HG03025 (cell line): ENCODE results near the gene GPC5.
"Not testable (repeated sequence)": the region's sequence is repeated elsewhere in the genome, so short reads cannot be mapped to it uniquely, and the experiment has no call there.

Experiments used
- ATAC-seq: cut with Tn5 transposase; IDR thresholded peaks from one replicate; pipeline ENCODE4 v1.9.1; 2021; ENCODE audit warnings: mild to moderate bottlenecking, moderate library complexity; ENCODE audit not compliant: unreplicated experiment, low FRiP score

Gene GPC5

GRCh38 chr13:91368676-91369440, 29.6 kb upstream of the GPC5 start:
- no peak for ATAC-seq

GRCh38 chr13:91369441-91369831, 29.0 kb upstream of the GPC5 start:
- no peak for ATAC-seq

GRCh38 chr13:91370501-91370900, 27.9 kb upstream of the GPC5 start:
- no peak for ATAC-seq

- ATAC-seq = no peak
These were observed 25.5 kb upstream of the GPC5 start for GRCh38 chr13:91372911-91373310.

GRCh38 chr13:91375116-91375729, 23.2 kb upstream of the GPC5 start:
- ATAC-seq = peak; percentile 96

GRCh38 chr13:91381371-91381770, 17.1 kb upstream of the GPC5 start:
- ATAC-seq = no peak

- ATAC-seq = no peak
These were observed 14.6 kb upstream of the GPC5 start for GRCh38 chr13:91383836-91384235.

- no peak for ATAC-seq
These were observed 13.5 kb upstream of the GPC5 start for GRCh38 chr13:91384896-91385295.

GRCh38 chr13:91389186-91389585, 9.2 kb upstream of the GPC5 start:
- ATAC-seq = no peak

GRCh38 chr13:91397595-91397994, 826 bp upstream of the GPC5 start:
- ATAC-seq = no peak

GRCh38 chr13:91399189-91400062, 1.0 kb downstream of the GPC5 start:
- ATAC-seq = peak; percentile 13

GRCh38 chr13:91400063-91400399, 1.6 kb downstream of the GPC5 start:
- ATAC-seq = no peak

- no peak for ATAC-seq
These were observed 2.2 kb downstream of the GPC5 start for GRCh38 chr13:91400671-91401070.

- ATAC-seq = no peak
These were observed 3.5 kb downstream of the GPC5 start for GRCh38 chr13:91401920-91402319.

GRCh38 chr13:91405240-91405639, 6.8 kb downstream of the GPC5 start:
- no peak for ATAC-seq

GRCh38 chr13:91406619-91407018, 8.2 kb downstream of the GPC5 start:
- peak; percentile 71 for ATAC-seq

GRCh38 chr13:91408971-91409370, 10.6 kb downstream of the GPC5 start:
- no peak for ATAC-seq

- not testable (repeated sequence) for ATAC-seq
These were observed 18.2 kb downstream of the GPC5 start for GRCh38 chr13:91416579-91416978.

- no peak for ATAC-seq
These were observed 19.4 kb downstream of the GPC5 start for GRCh38 chr13:91417660-91418325.

GRCh38 chr13:91426913-91427312, 28.5 kb downstream of the GPC5 start:
- ATAC-seq = no peak

GRCh38 chr13:91438674-91439073, 40.3 kb downstream of the GPC5 start:
- not testable (repeated sequence) for ATAC-seq
